Mesenchymal stem cell (in vitro differentiated cells and primary cell): Measurements from ENCODE around the gene ANO10.

ENCODE experiments used
- DNase-seq: peaks from one replicate; pipeline ENCODE4 v3.0.0-alpha.2; 2013
- H2AFZ ChIP-seq: one replicate; pipeline ENCODE4 v1.6.1; 2013; ENCODE audit warnings: low read depth, mild to moderate bottlenecking, control low read depth, inconsistent platforms, low read length, moderate library complexity
- H2AK5ac ChIP-seq: 2 replicates; pipeline ENCODE4 v1.6.1; 2013; ENCODE audit warnings: low read length, moderate library complexity, mild to moderate bottlenecking, inconsistent platforms; ENCODE audit not compliant: severe bottlenecking
- H2BK120ac ChIP-seq: one replicate; pipeline ENCODE4 v1.6.1; 2013; ENCODE audit warnings: low read depth, mild to moderate bottlenecking, inconsistent platforms, low read length, moderate library complexity
- H2BK12ac ChIP-seq, 2 experiments: one replicate each; pipeline ENCODE4 v1.6.1; 2013; ENCODE audit warnings: inconsistent platforms in 2 of 2, low read length in 2 of 2, mild to moderate bottlenecking in 2 of 2, moderate library complexity in 2 of 2, control low read depth in 1 of 2
- H2BK15ac ChIP-seq: one replicate; pipeline ENCODE4 v1.6.1; 2013; ENCODE audit warnings: mild to moderate bottlenecking, low read depth, inconsistent platforms; ENCODE audit not compliant: poor library complexity, severe bottlenecking
- H2BK5ac ChIP-seq: 2 replicates; pipeline ENCODE4 v1.6.1; 2013; ENCODE audit warnings: low read depth, mild to moderate bottlenecking, low read length, control low read depth, inconsistent platforms; ENCODE audit not compliant: poor library complexity, severe bottlenecking
- H3K14ac ChIP-seq, 2 experiments: one replicate each; pipeline ENCODE4 v1.6.1; 2013; ENCODE audit warnings: inconsistent platforms in 2 of 2, low read length in 2 of 2, control low read depth in 1 of 2, mild to moderate bottlenecking in 1 of 2, moderate library complexity in 1 of 2
- H3K18ac ChIP-seq, 2 experiments: one replicate each; pipeline ENCODE4 v1.6.1; 2013; ENCODE audit warnings: inconsistent platforms in 2 of 2, low read length in 2 of 2, control low read depth in 1 of 2, low read depth in 1 of 2, mild to moderate bottlenecking in 1 of 2
- H3K23ac ChIP-seq, 2 experiments: one replicate each; pipeline ENCODE4 v1.6.1; 2013; ENCODE audit warnings: inconsistent platforms in 2 of 2, low read length in 2 of 2, mild to moderate bottlenecking in 2 of 2, moderate library complexity in 2 of 2, control low read depth in 1 of 2
- H3K27ac ChIP-seq: 2 replicates; pipeline ENCODE4 v1.5.1; 2013; ENCODE audit warnings: mild to moderate bottlenecking, moderate library complexity, low read length, control low read depth, inconsistent platforms; ENCODE audit not compliant: poor library complexity, severe bottlenecking
- H3K27me3 ChIP-seq, 2 experiments: 2 replicates each; pipeline versions ENCODE4 v1.6.1 to v1.7.0; 2013; ENCODE audit warnings: low read length in 2 of 2, mild to moderate bottlenecking in 2 of 2, moderate library complexity in 2 of 2, control low read depth in 1 of 2, inconsistent platforms in 1 of 2; ENCODE audit not compliant: control insufficient read depth in 1 of 2, insufficient read depth in 1 of 2
- H3K36me3 ChIP-seq, 2 experiments: 2 replicates each; pipeline versions ENCODE4 v1.6.1 to v1.7.0; 2013; ENCODE audit warnings: low read length in 2 of 2, control low read depth in 1 of 2, inconsistent platforms in 1 of 2, low read depth in 1 of 2, mild to moderate bottlenecking in 1 of 2; ENCODE audit not compliant: insufficient read depth in 2 of 2, control insufficient read depth in 1 of 2
- H3K4ac ChIP-seq, 2 experiments: one replicate each; pipeline ENCODE4 v1.6.1; 2013; ENCODE audit warnings: inconsistent platforms in 2 of 2, low read length in 2 of 2, mild to moderate bottlenecking in 2 of 2, moderate library complexity in 2 of 2, control low read depth in 1 of 2, low read depth in 1 of 2
- H3K4me1 ChIP-seq: 2 replicates; pipeline ENCODE4 v1.6.1; 2013; ENCODE audit warnings: low read depth, low read length, control low read depth; ENCODE audit not compliant: control insufficient read depth, insufficient read depth
- H3K4me2 ChIP-seq: 2 replicates; pipeline ENCODE4 v1.6.1; 2013; ENCODE audit warnings: low read length, mild to moderate bottlenecking, inconsistent platforms; ENCODE audit not compliant: poor library complexity, severe bottlenecking
- H3K4me3 ChIP-seq, 2 experiments: 2 replicates each; pipeline versions ENCODE4 v1.5.1 to v1.7.0; 2013; ENCODE audit warnings: low read length in 2 of 2, mild to moderate bottlenecking in 2 of 2, control low read depth in 1 of 2, low read depth in 1 of 2; ENCODE audit not compliant: insufficient read depth in 1 of 2
- H3K79me1 ChIP-seq: replicated peaks from 2 replicates; pipeline ENCODE4 v1.6.1; 2013; ENCODE audit warnings: mild to moderate bottlenecking, control low read depth, low read length, inconsistent platforms; ENCODE audit not compliant: poor library complexity, severe bottlenecking
- H3K9ac ChIP-seq: 2 replicates; pipeline ENCODE4 v1.7.0; 2013; ENCODE audit warnings: mild to moderate bottlenecking, low read length, moderate library complexity
- H3K9me3 ChIP-seq: 2 replicates; pipeline ENCODE4 v1.7.0; 2013; ENCODE audit warnings: mild to moderate bottlenecking, low read length; ENCODE audit not compliant: control insufficient read depth
- H4K8ac ChIP-seq: one replicate; pipeline ENCODE4 v1.6.1; 2013; ENCODE audit warnings: inconsistent platforms, mild to moderate bottlenecking, low read length, moderate library complexity
- H4K91ac ChIP-seq: one replicate; pipeline ENCODE4 v1.6.1; 2013; ENCODE audit warnings: mild to moderate bottlenecking, low read length, inconsistent platforms
- WGBS: methylation state at CpG from one replicate; pipeline ENCODE4 v1.1.7; 2013; ENCODE audit warnings: mixed read lengths; 5-methylcytosine and 5-hydroxymethylcytosine counted together

Gene ANO10

DNA sequence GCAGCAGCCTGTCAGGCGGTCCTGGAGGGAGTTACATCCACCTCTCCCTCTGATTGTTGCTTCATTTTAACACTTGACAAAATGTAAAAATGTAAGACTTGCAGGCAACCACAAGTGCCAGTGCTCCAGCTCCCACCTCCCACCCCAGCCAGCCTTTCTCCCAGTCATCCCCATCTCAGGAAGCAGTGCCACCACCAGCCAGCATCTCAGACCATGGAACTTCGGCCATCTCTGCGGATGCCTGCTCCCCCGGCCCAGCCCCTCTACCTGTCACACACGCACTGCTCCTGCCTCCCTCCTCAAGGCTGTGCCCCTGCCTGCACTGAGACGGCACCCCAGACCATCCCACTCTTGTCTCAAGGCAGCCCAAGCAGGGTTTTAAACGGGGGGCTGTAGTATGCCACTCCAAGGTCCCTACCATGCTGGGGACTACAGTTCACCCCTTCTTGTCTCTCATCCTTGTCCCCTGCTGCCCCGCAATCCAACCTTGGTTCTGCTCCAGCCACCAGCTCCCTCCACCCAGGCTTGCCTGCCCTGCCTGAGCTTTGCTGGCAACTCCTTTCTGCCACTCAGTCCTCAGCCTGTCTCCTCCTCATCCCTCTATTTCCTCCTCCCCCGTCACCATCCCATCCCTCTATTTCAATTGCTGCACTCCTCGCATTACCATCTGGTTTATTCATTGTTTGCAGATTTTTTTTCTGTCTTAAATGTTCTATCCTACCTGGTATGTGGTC, 249.6 kb downstream of the ANO10 start:
- H3K18ac ChIP-seq, result peak overlapping the region in 1 of 2 experiments; percentile 14
- no peaks in the 10 kb centered on the region for H3K27me3 ChIP-seq
- peaks cover 6% of the 10 kb centered on the region for H3K79me1 ChIP-seq
- H3K9me3 ChIP-seq, result no peaks in the 10 kb centered on the region
- peak overlapping the region in 1 of 2 experiments; percentile 6 for H3K4me3 ChIP-seq
- H3K36me3 ChIP-seq, result peaks cover 0 to 9% of the 10 kb centered on the region in 2 experiments
- H2BK5ac ChIP-seq, result no peak overlapping the region
- no peak overlapping the region for H2BK120ac ChIP-seq
- DNase-seq, result no peak
- no peak overlapping the region for H2BK12ac ChIP-seq
- no peak overlapping the region for H2AK5ac ChIP-seq
- peaks cover 5% of the 10 kb centered on the region for H3K4me1 ChIP-seq
- 95% methylated on average over 10 of the region's 10 CpGs for WGBS
- no peak overlapping the region for H3K23ac ChIP-seq
- H2BK15ac ChIP-seq, result no peak overlapping the region
- no peak overlapping the region for H3K4me2 ChIP-seq
- H2AFZ ChIP-seq, result no peak overlapping the region
- no peak overlapping the region for H3K14ac ChIP-seq
- H3K27ac ChIP-seq, result no peak overlapping the region
- no peak overlapping the region for H3K4ac ChIP-seq
- H4K91ac ChIP-seq, result peak overlapping the region; percentile 21
- H3K9ac ChIP-seq, result no peak overlapping the region
- no peak overlapping the region for H4K8ac ChIP-seq

DNA sequence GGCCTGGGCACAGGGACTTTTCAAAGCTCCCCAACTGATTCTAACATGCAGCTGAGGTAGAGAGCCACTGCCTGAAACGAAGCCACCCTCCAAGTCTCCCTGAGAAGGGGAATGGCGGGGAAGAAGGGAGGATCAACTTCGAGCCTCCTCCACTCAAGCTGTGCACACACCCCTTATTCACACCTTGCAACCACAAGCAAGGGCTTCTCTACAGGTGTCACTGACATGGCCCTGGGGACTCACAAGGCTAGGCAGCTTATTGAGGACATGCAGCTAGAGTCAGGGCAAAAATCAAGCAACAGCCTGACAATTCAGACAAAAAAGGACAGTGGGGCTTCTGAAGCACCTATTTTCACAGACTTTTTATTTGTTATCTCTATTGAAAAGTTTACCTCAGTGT, 250.3 kb downstream of the ANO10 start:
- Histone ChIP-seq H4K91ac (no peak overlapping the region), H3K27me3 (no peaks in the 10 kb centered on the region), H3K14ac (no peak overlapping the region), H3K18ac (no peak overlapping the region), H4K8ac (no peak overlapping the region), H2BK12ac (no peak overlapping the region), H3K27ac (no peak overlapping the region), H2AK5ac (no peak overlapping the region), H3K4me1 (peaks cover 5% of the 10 kb centered on the region), H3K4ac (no peak overlapping the region), H2AFZ (no peak overlapping the region), H3K4me2 (no peak overlapping the region), H3K4me3 (no peak overlapping the region), H2BK5ac (no peak overlapping the region), H3K79me1 (peaks cover 6% of the 10 kb centered on the region), H3K9ac (no peak overlapping the region), H2BK120ac (no peak overlapping the region), H3K36me3 (peaks cover 0 to 11% of the 10 kb centered on the region in 2 experiments), H3K9me3 (no peaks in the 10 kb centered on the region), H2BK15ac (no peak overlapping the region), H3K23ac (peak overlapping the region in 1 of 2 experiments; percentile 47)
- no peak for DNase-seq
- 69% methylated on average over 3 of the region's 3 CpGs for WGBS

GRCh38 chr3:43370293-43370980, 251.4 kb downstream of the ANO10 start:
- Histone ChIP-seq H2AFZ (no peak overlapping the region), H3K4me2 (no peak overlapping the region), H4K8ac (no peak overlapping the region), H3K9me3 (no peaks in the 10 kb centered on the region), H3K27ac (no peak overlapping the region), H2BK5ac (no peak overlapping the region), H3K79me1 (peaks cover 6% of the 10 kb centered on the region), H3K27me3 (no peaks in the 10 kb centered on the region), H4K91ac (no peak overlapping the region), H3K14ac (no peak overlapping the region), H3K4me3 (no peak overlapping the region), H3K18ac (no peak overlapping the region), H3K9ac (no peak overlapping the region), H3K23ac (no peak overlapping the region), H2AK5ac (no peak overlapping the region), H2BK120ac (no peak overlapping the region), H2BK15ac (no peak overlapping the region), H2BK12ac (no peak overlapping the region), H3K4me1 (peaks cover 7% of the 10 kb centered on the region), H3K4ac (no peak overlapping the region), H3K36me3 (peaks cover 9 to 22% of the 10 kb centered on the region in 2 experiments)
- 72% methylated on average over 4 of the region's 6 CpGs for WGBS
- DNase-seq, result no peak

- no peak overlapping the region for H3K27ac ChIP-seq
- H3K4me3 ChIP-seq, result no peak overlapping the region
- H2AFZ ChIP-seq, result no peak overlapping the region
- H3K18ac ChIP-seq, result no peak overlapping the region
- no peak overlapping the region for H2BK12ac ChIP-seq
- H3K36me3 ChIP-seq, result peaks cover 17 to 28% of the 10 kb centered on the region in 2 experiments
- no peak overlapping the region for H2BK120ac ChIP-seq
- H2BK5ac ChIP-seq, result no peak overlapping the region
- no peak overlapping the region for H4K8ac ChIP-seq
- no peak overlapping the region for H3K23ac ChIP-seq
- no peaks in the 10 kb centered on the region for H3K27me3 ChIP-seq
- peaks cover 7% of the 10 kb centered on the region for H3K4me1 ChIP-seq
- no peak overlapping the region for H3K4me2 ChIP-seq
- no peak overlapping the region for H3K4ac ChIP-seq
- 91% methylated on average over 8 of the region's 8 CpGs for WGBS
- no peak for DNase-seq
- no peak overlapping the region for H4K91ac ChIP-seq
- peaks cover 6% of the 10 kb centered on the region for H3K79me1 ChIP-seq
- no peak overlapping the region for H2BK15ac ChIP-seq
- no peak overlapping the region for H3K9ac ChIP-seq
- no peak overlapping the region for H2AK5ac ChIP-seq
- H3K14ac ChIP-seq, result no peak overlapping the region
- H3K9me3 ChIP-seq, result no peaks in the 10 kb centered on the region
These were observed 252.2 kb downstream of the ANO10 start for GRCh38 chr3:43369404-43370292.
